PFSK-1 (cell line): ENCODE measurements around the gene PRKAG2.

ENCODE experiments used
- SIN3A ChIP-seq: IDR thresholded peaks from 2 replicates; pipeline ENCODE4 v1.6.1; 2012; ENCODE audit warnings: mild to moderate bottlenecking, low read length, moderate library complexity, borderline replicate concordance; ENCODE audit not compliant: insufficient read depth
- TAF1 ChIP-seq: IDR thresholded peaks from 2 replicates; pipeline ENCODE4 v1.6.1; 2012; ENCODE audit warnings: low read length, control low read depth, borderline replicate concordance; ENCODE audit not compliant: insufficient read depth
- TF ChIP-seq, protein P1 (sequence below), 2 experiments: IDR thresholded peaks; 2 replicates each; pipeline versions ENCODE4 v1.6.1 to v1.8.0; 2011 to 2012; ENCODE audit warnings: low read depth in 2 of 2, low read length in 2 of 2, control low read depth in 1 of 2, inconsistent platforms in 1 of 2, mild to moderate bottlenecking in 1 of 2, moderate library complexity in 1 of 2; ENCODE audit not compliant: insufficient read depth in 1 of 2

DNA sequence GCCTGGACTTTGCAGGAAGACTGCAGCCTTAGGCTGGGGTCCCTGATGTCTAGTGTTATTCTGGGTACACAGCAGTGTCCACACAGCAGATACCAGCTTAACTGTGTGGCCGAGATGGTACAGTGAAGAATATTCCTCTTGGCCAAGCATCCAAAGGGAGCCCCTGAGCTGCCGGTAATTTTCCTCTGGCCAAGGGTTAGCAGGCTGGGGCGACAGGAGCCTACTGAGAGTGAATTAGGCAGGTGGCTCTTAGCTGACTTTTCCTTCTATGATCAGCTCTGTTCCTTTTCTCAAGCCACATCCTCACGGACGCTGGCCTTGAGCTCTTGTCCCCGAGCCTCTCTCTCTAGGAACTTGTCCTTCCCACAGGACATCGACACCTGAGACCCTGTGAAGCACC, 29.8 kb downstream of the PRKAG2 start:
- TF ChIP-seq, protein P1, sequence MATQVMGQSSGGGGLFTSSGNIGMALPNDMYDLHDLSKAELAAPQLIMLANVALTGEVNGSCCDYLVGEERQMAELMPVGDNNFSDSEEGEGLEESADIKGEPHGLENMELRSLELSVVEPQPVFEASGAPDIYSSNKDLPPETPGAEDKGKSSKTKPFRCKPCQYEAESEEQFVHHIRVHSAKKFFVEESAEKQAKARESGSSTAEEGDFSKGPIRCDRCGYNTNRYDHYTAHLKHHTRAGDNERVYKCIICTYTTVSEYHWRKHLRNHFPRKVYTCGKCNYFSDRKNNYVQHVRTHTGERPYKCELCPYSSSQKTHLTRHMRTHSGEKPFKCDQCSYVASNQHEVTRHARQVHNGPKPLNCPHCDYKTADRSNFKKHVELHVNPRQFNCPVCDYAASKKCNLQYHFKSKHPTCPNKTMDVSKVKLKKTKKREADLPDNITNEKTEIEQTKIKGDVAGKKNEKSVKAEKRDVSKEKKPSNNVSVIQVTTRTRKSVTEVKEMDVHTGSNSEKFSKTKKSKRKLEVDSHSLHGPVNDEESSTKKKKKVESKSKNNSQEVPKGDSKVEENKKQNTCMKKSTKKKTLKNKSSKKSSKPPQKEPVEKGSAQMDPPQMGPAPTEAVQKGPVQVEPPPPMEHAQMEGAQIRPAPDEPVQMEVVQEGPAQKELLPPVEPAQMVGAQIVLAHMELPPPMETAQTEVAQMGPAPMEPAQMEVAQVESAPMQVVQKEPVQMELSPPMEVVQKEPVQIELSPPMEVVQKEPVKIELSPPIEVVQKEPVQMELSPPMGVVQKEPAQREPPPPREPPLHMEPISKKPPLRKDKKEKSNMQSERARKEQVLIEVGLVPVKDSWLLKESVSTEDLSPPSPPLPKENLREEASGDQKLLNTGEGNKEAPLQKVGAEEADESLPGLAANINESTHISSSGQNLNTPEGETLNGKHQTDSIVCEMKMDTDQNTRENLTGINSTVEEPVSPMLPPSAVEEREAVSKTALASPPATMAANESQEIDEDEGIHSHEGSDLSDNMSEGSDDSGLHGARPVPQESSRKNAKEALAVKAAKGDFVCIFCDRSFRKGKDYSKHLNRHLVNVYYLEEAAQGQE (IDR thresholded peaks at IDR 0.05; ENCODE audit: insufficient read depth in 1 of 2, low read depth in 2 of 2, low read length in 2 of 2), result no peak
- TF ChIP-seq TAF1 (no peak), SIN3A (no peak)
